Smooth muscle cell (in vitro differentiated cells): Measurements from ENCODE around the gene MAB21L1. TPM values are rescaled to one million over a fixed set of nuclear protein-coding genes. Genes with fewer than 3 reads are reported as not detected.

Experiments used
- DNase-seq: peaks from one replicate; lab custom pipeline; 2025; ENCODE audit not compliant: unreplicated experiment; lab: John Stamatoyannopoulos, UW
- H2AFZ ChIP-seq: fragments of 200-600 bp; sonication (generic); 2 replicates; pipeline ENCODE4 v1.6.0; 2016; ENCODE audit warnings: antibody characterized with exemption, low read depth, mild to moderate bottlenecking
- H3F3A ChIP-seq: fragments of 200-600 bp; sonication (generic); 2 replicates; pipeline ENCODE4 v1.6.0; 2017; ENCODE audit warnings: antibody characterized with exemption, low read depth
- H3K27ac ChIP-seq: fragments of 200-600 bp; sonication (generic); 2 replicates; pipeline ENCODE4 v1.5.1; 2016; ENCODE audit warnings: low read depth, mild to moderate bottlenecking
- H3K27me3 ChIP-seq: fragments of 200-600 bp; sonication (generic); 2 replicates; pipeline ENCODE4 v1.6.1; 2016; ENCODE audit warnings: low read depth, mild to moderate bottlenecking
- H3K36me3 ChIP-seq: fragments of 200-600 bp; sonication (generic); 2 replicates; pipeline ENCODE4 v1.5.1; 2016; ENCODE audit warnings: low read depth
- H3K4me1 ChIP-seq: fragments of 200-600 bp; sonication (generic); 2 replicates; pipeline ENCODE4 v1.5.1; 2016; ENCODE audit warnings: low read depth
- H3K4me2 ChIP-seq: fragments of 200-600 bp; sonication (generic); 2 replicates; pipeline ENCODE4 v1.6.0; 2016; ENCODE audit warnings: mild to moderate bottlenecking
- H3K4me3 ChIP-seq: fragments of 200-600 bp; sonication (generic); 2 replicates; pipeline ENCODE4 v1.5.1; 2016; ENCODE audit warnings: mild to moderate bottlenecking
- H3K79me2 ChIP-seq: fragments of 200-600 bp; sonication (generic); 2 replicates; pipeline ENCODE4 v1.6.0; 2016; ENCODE audit warnings: low read depth, mild to moderate bottlenecking
- H3K9ac ChIP-seq: fragments of 200-600 bp; sonication (generic); 2 replicates; pipeline ENCODE4 v1.6.0; 2016; ENCODE audit warnings: low read depth
- H3K9me3 ChIP-seq: fragments of 200-600 bp; sonication (generic); replicated peaks from 2 replicates; pipeline ENCODE4 v1.5.1; 2016; ENCODE audit warnings: low read depth
- H4K20me1 ChIP-seq: fragments of 200-600 bp; sonication (generic); 2 replicates; pipeline ENCODE4 v1.6.0; 2016; ENCODE audit warnings: low read depth
- WGBS: methylation state at CpG from one replicate; pipeline ENCODE4 v1.1.7; 2016; ENCODE audit warnings: low lambda C conversion rate; 5-methylcytosine and 5-hydroxymethylcytosine counted together
- polyA plus RNA-seq: library from polyadenylated mRNA; unstranded; fragments of >200 nt; fragmentation: Nextera tagmentation; extraction: Ambion mirVana; gene quantifications from 2 replicates; pipeline ENCODE4 v1.2.1, GENCODE V29; 2016
- total RNA-seq: library from RNA; depleted of rRNA; stranded (reverse); fragments of >200 nt; gene quantifications from 2 replicates; pipeline ENCODE4 v1.2.3, GENCODE V29; 2014
- TF ChIP-seq, protein P1 (sequence below): fragments of 200-600 bp; sonication (generic); IDR thresholded peaks from 2 replicates; pipeline ENCODE4 v1.5.1; 2017; ENCODE audit warnings: borderline replicate concordance, mild to moderate bottlenecking, antibody characterized with exemption; ENCODE audit not compliant: insufficient read depth, poor library complexity, severe bottlenecking

MAB21L1 gene
- total and polyA plus RNA-seq, 2 experiments from 2014 or later, result 0.18 TPM; not detected in 1

DNA sequence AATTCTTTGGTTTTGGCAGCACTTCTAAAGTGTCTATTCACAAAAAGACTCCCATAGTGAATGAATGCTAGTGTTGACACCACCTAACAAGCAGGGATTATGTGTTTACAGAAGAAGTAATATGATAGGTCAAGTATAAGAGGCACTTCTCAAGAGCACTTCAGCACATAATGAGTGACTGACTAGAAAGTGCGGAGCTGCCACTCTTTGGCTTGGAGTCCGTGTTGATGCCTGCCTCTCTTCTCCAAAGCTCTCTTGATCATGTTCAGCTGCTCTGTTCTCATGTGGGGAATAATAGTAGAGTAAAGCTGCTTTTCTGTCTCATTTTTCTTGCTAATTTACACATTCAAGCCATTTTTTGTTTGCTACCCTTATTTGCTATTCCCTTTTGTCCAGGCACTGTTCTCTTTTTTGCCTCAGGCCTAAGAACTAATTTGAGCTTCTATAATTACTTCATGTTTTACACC is 22.7 kb upstream of the MAB21L1 start:
- no peak overlapping the region for H2AFZ ChIP-seq
- H3K9me3 ChIP-seq, result no peaks in the 10 kb centered on the region
- no peak overlapping the region for H3K4me3 ChIP-seq
- WGBS, result 95% methylated on average over 2 of the region's 2 CpGs
- no peaks in the 10 kb centered on the region for H3K27me3 ChIP-seq
- H4K20me1 ChIP-seq, result no peaks in the 10 kb centered on the region
- no peaks in the 10 kb centered on the region for H3K36me3 ChIP-seq
- H3K79me2 ChIP-seq, result no peaks in the 10 kb centered on the region
- H3K4me1 ChIP-seq, result peaks cover 21% of the 10 kb centered on the region
- no peaks in the 10 kb centered on the region for H3F3A ChIP-seq
- no peak for DNase-seq
- H3K9ac ChIP-seq, result no peak overlapping the region
- no peak overlapping the region for H3K4me2 ChIP-seq
- TF ChIP-seq, protein P1, sequence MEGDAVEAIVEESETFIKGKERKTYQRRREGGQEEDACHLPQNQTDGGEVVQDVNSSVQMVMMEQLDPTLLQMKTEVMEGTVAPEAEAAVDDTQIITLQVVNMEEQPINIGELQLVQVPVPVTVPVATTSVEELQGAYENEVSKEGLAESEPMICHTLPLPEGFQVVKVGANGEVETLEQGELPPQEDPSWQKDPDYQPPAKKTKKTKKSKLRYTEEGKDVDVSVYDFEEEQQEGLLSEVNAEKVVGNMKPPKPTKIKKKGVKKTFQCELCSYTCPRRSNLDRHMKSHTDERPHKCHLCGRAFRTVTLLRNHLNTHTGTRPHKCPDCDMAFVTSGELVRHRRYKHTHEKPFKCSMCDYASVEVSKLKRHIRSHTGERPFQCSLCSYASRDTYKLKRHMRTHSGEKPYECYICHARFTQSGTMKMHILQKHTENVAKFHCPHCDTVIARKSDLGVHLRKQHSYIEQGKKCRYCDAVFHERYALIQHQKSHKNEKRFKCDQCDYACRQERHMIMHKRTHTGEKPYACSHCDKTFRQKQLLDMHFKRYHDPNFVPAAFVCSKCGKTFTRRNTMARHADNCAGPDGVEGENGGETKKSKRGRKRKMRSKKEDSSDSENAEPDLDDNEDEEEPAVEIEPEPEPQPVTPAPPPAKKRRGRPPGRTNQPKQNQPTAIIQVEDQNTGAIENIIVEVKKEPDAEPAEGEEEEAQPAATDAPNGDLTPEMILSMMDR, result no peak
- H3K27ac ChIP-seq, result no peak overlapping the region

DNA sequence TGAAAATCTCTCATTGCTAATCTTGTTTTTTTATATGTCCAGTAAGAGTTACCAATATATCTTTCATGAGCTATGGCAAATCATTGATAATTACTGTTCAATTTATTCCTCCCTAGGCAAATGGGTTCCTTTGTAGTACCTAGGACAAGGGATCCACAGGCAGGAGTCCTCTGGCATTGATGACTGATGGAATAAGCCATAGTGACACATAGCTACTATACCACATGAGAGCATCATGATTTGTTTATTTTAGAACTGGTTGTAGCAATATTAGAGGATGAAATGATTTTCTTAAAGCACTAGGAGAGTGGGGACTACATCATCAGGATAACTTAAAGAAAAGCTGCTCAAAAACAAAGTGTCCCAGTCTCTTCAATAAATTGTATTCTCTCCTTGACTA is 21.7 kb upstream of the MAB21L1 start:
- DNase-seq, result no peak
- no peak overlapping the region for H2AFZ ChIP-seq
- no peak overlapping the region for H3K9ac ChIP-seq
- peaks cover 21% of the 10 kb centered on the region for H3K4me1 ChIP-seq
- H3K27me3 ChIP-seq, result no peaks in the 10 kb centered on the region
- no peak overlapping the region for H3K4me3 ChIP-seq
- no peak overlapping the region for H3K4me2 ChIP-seq
- no peaks in the 10 kb centered on the region for H3F3A ChIP-seq
- no peak overlapping the region for H3K27ac ChIP-seq
- TF ChIP-seq, protein P1, result no peak
- no peaks in the 10 kb centered on the region for H3K9me3 ChIP-seq
- no peaks in the 10 kb centered on the region for H4K20me1 ChIP-seq
- no peaks in the 10 kb centered on the region for H3K79me2 ChIP-seq
- H3K36me3 ChIP-seq, result no peaks in the 10 kb centered on the region

DNA sequence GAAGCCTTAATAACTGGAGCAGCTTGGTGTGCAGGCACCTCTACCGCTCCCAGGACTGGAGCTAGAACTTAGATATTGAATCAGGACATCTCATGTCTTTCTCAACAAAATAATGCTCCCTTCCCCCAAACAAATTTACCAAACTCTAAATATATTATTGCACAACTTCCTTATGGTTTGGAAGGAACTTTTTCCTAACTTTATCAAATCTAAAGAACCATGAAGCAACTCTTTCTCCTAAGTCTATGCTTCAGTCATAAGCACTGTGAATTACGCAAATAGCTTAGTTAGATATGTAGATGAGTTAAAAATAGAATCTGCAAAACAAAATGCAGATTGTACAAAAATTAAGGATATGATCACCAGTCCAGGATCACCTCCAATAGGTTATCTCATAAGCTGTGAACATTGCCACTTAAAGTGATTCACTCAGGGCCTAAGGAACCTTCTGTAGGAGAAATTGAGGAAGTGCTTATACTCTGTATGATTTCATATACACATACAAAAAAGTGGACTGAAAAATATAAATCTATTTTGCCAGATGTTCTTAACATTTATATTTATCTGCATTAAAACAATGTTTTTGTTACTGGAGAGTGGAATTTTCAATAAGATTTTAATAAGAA is 20.4 kb upstream of the MAB21L1 start:
- Histone ChIP-seq H3K27me3 (no peaks in the 10 kb centered on the region), H3K79me2 (no peaks in the 10 kb centered on the region), H3K4me3 (no peak overlapping the region), H3K36me3 (no peaks in the 10 kb centered on the region), H3K4me2 (no peak overlapping the region), H4K20me1 (no peaks in the 10 kb centered on the region), H3K4me1 (peaks cover 15% of the 10 kb centered on the region), H3F3A (no peaks in the 10 kb centered on the region), H3K9ac (no peak overlapping the region), H3K9me3 (no peaks in the 10 kb centered on the region), H2AFZ (no peak overlapping the region), H3K27ac (no peak overlapping the region)
- TF ChIP-seq, protein P1, result no peak
- DNase-seq, result no peak
- WGBS, result 98% methylated on average over 2 of the region's 2 CpGs

DNA sequence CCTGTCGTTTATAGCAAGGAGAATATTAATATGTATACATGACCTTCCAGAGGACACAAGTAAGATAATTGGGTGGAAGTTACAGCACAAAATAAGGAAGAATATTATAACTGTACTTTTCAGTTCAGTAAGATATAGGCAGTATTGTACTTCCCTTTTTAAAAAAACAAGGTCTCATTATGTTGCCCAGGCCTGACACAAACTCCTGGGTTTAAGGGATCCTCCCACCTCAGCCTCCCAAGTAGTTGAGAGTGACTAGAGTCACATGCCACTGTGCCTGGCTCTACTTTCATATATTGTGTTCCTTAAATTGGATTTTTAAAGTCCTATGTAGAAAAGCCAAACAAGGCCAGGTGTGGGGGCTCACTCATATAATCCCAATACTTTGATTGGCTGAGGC is 19.5 kb upstream of the MAB21L1 start:
- Histone ChIP-seq H2AFZ (no peak overlapping the region), H3K27me3 (no peaks in the 10 kb centered on the region), H4K20me1 (no peaks in the 10 kb centered on the region), H3K9ac (no peak overlapping the region), H3K9me3 (no peaks in the 10 kb centered on the region), H3K36me3 (no peaks in the 10 kb centered on the region), H3K4me1 (peaks cover 9% of the 10 kb centered on the region), H3K4me2 (no peak overlapping the region), H3K27ac (no peak overlapping the region), H3K79me2 (no peaks in the 10 kb centered on the region), H3K4me3 (no peak overlapping the region), H3F3A (no peaks in the 10 kb centered on the region)
- TF ChIP-seq, protein P1, result no peak
- DNase-seq, result no peak
- 74% methylated on average over 1 of the region's 1 CpG for WGBS
